Progenitor cell of endocrine pancreas (in vitro differentiated cells): ENCODE results near the gene HEMGN. TPM values are rescaled to one million over a fixed set of nuclear protein-coding genes. Genes with fewer than 3 reads are reported as not detected.

Source experiments
- DNase-seq: peaks from one replicate; pipeline ENCODE4 v3.0.0; 2021; ENCODE audit warnings: low spot score; ENCODE audit not compliant: unreplicated experiment
- H3K27ac Mint-ChIP-seq: 2 replicates; pipeline ENCODE4 v1.8.0; 2021; ENCODE audit warnings: mild to moderate bottlenecking, moderate library complexity, mixed read lengths
- H3K27me3 Mint-ChIP-seq: 2 replicates; pipeline ENCODE4 v1.8.0; 2021; ENCODE audit warnings: mixed read lengths
- H3K36me3 Mint-ChIP-seq: 2 replicates; pipeline ENCODE4 v1.8.0; 2022; ENCODE audit warnings: mixed read lengths; ENCODE audit not compliant: insufficient read depth
- H3K4me1 Mint-ChIP-seq: 2 replicates; pipeline ENCODE4 v1.8.0; 2021; ENCODE audit warnings: low read depth, mixed read lengths
- H3K4me3 Mint-ChIP-seq: 2 replicates; pipeline ENCODE4 v1.8.0; 2021; ENCODE audit warnings: low read depth, mild to moderate bottlenecking, moderate library complexity, mixed read lengths
- H3K9me3 Mint-ChIP-seq: 2 replicates; pipeline ENCODE4 v1.8.0; 2021; ENCODE audit warnings: low read depth, mixed read lengths
- CTCF ChIP-seq: fragments of 200-600 bp; sonication (generic); IDR thresholded peaks from one replicate; pipeline ENCODE4 v1.5.0; 2021; ENCODE audit warnings: antibody characterized with exemption, mild to moderate bottlenecking; ENCODE audit not compliant: unreplicated experiment
- total RNA-seq: library from RNA; stranded (reverse); gene quantifications from 2 replicates; pipeline ENCODE4 v1.2.1, GENCODE V29; 2021

Gene HEMGN
- total RNA-seq, 1 donor from 2014 or later: not detected

- no peak overlapping the region for H3K4me3 Mint-ChIP-seq
- DNase-seq: no peak
- H3K36me3 Mint-ChIP-seq: no peaks in the 10 kb centered on the region
- H3K4me1 Mint-ChIP-seq: no peaks in the 10 kb centered on the region
- H3K27ac Mint-ChIP-seq: no peak overlapping the region
- H3K9me3 Mint-ChIP-seq: no peaks in the 10 kb centered on the region
- TF ChIP-seq CTCF: no peak
- H3K27me3 Mint-ChIP-seq: peaks cover 87% of the 10 kb centered on the region
Observed at GRCh38 chr9:97934321-97935115, 3.5 kb downstream of the HEMGN start.

- Mint-ChIP-seq H3K27ac (no peak overlapping the region), H3K27me3 (peaks cover 87% of the 10 kb centered on the region), H3K36me3 (no peaks in the 10 kb centered on the region), H3K4me3 (no peak overlapping the region), H3K4me1 (no peaks in the 10 kb centered on the region), H3K9me3 (no peaks in the 10 kb centered on the region)
- TF ChIP-seq CTCF: no peak
- no peak for DNase-seq
Observed at GRCh38 chr9:97933297-97933998, 4.5 kb downstream of the HEMGN start.

- H3K27me3 Mint-ChIP-seq: peaks cover 78% of the 10 kb centered on the region
- TF ChIP-seq CTCF: no peak
- H3K4me1 Mint-ChIP-seq: no peaks in the 10 kb centered on the region
- H3K27ac Mint-ChIP-seq: no peak overlapping the region
- H3K9me3 Mint-ChIP-seq: no peaks in the 10 kb centered on the region
- H3K36me3 Mint-ChIP-seq: no peaks in the 10 kb centered on the region
- no peak for DNase-seq
- no peak overlapping the region for H3K4me3 Mint-ChIP-seq
Observed at GRCh38 chr9:97930972-97931371, 7.0 kb downstream of the HEMGN start.

- no peak for TF ChIP-seq CTCF
- Mint-ChIP-seq H3K4me3 (no peak overlapping the region), H3K27ac (no peak overlapping the region), H3K9me3 (no peaks in the 10 kb centered on the region), H3K4me1 (no peaks in the 10 kb centered on the region), H3K36me3 (no peaks in the 10 kb centered on the region), H3K27me3 (peaks cover 74% of the 10 kb centered on the region)
- DNase-seq: no peak
Observed at GRCh38 chr9:97928986-97929604, 8.9 kb downstream of the HEMGN start.
